Measurements from ENCODE around the gene TAOK2. TPM values are rescaled to one million over a fixed set of nuclear protein-coding genes. Genes with fewer than 3 reads are reported as not detected.
"Not testable (repeated sequence)": the region's sequence is repeated elsewhere in the genome, so short reads cannot be mapped to it uniquely, and the experiment has no call there.

Gene TAOK2
- total RNA-seq, 2 donors from 2014 or later = 29.6 to 52.7 TPM

GRCh38 chr16:30023586-30023985, 49.9 kb downstream of the TAOK2 start:
- Mint-ChIP-seq H3K36me3 (no peaks in the 10 kb centered on the region), H3K27ac (no peak overlapping the region), H3K9me3 (no peaks in the 10 kb centered on the region)
- ATAC-seq = no peak
- no peak for DNase-seq (ENCODE audit: low spot score in 2 of 2)

GRCh38 chr16:30024451-30024850, 50.8 kb downstream of the TAOK2 start:
- no peak for DNase-seq (ENCODE audit: low spot score in 2 of 2)
- no peaks in the 10 kb centered on the region for H3K36me3 Mint-ChIP-seq
- no peaks in the 10 kb centered on the region for H3K9me3 Mint-ChIP-seq
- ATAC-seq = no peak
- peak overlapping the region in 1 of 2 donors; percentile 80 for H3K27ac Mint-ChIP-seq

DNA sequence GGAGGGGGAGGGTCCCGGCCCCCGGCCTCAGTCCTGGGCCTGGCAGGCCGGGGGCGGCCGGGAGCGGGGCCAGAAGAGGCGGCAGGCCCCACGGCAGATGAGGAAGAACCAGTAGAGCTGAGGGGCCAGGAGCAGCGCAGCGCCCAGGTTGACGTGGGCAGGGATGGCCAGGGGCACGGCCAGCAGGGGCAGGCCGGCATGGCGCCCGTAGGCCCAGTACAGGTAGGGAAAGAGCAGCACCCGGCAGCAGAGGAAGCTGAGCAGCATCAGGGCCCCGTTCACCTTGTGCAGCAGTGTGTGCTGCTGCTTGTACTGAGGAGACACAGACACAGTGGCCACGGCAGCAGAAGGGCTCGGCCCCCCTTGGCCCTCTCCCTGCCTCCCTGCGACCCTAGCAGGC, 51.5 kb downstream of the TAOK2 start:
- Mint-ChIP-seq H3K27ac (no peak overlapping the region), H3K36me3 (no peaks in the 10 kb centered on the region), H3K9me3 (no peaks in the 10 kb centered on the region)
- DNase-seq (ENCODE audit: low spot score in 2 of 2) (no peak), ATAC-seq (no peak)

DNA sequence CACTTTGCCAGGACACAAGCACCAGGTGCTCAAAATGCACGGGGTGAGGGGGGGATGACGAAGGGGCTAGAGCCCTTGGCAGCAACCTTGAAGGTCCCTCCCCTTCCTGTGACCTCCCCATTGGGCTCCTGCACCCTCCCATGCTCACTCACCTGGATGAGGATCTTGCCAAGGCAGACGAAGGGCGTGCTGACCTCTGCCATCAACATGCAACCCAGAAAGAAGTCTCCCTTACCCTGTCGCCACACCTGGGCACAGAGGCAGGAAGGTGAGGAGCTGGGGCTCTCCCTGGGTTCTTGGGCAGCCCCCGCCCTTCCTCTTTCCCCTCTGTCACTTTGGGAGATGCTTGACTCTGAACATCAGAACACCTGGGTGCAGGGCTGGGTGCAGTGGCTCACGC, 51.9 kb downstream of the TAOK2 start:
- H3K9me3 Mint-ChIP-seq = no peaks in the 10 kb centered on the region
- no peaks in the 10 kb centered on the region for H3K36me3 Mint-ChIP-seq
- DNase-seq (ENCODE audit: low spot score in 2 of 2) (no peak), ATAC-seq (no peak)
- H3K27ac Mint-ChIP-seq = no peak overlapping the region

- Mint-ChIP-seq H3K36me3 (no peaks in the 10 kb centered on the region), H3K9me3 (no peaks in the 10 kb centered on the region), H3K27ac (no peak overlapping the region)
- DNase-seq (ENCODE audit: low spot score in 2 of 2) = no peak
- ATAC-seq = no peak
Measured at GRCh38 chr16:30026449-30026848, 52.8 kb downstream of the TAOK2 start.

DNA sequence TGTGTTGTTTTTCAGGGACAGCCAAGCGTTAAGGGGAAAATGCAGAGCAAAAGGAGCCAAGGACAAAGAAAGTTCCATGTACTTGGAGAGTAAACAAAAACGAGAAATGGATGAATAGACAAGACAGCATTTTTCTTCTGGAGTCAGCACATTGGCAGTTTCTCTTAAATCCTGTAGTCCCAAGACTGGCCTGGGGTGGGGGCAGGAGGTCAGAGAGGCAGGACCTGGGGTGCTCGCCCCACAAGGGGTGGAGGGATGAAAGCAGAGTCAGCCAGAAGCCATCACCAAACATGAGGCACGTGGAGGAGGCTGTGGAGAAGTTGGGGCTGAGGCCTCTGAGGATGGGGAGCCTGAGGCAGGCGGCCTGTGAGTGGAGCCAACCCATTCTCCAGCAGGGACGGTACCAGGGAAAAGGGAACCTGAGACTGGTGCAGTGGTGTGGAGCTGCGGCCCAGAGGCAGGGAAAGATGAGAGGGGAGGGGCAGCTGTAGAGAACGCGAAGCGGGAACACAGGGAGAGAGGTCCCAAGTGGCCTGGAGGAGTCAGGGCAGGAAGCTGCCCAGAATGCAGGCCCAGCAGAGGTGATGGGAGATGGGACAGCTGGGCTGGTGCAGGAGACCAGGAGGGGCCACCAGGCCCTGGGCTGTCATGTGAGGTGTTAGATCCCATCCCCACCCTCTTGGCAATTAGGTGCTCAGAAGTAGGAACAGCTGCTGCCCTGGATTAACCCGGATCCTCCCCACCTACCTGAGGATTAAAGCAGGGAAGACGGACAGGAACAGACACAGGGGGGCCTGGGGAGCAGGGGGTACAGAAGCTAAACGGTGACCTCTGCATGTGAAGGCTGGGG, 54.1 kb downstream of the TAOK2 start:
- DNase-seq (ENCODE audit: low spot score in 2 of 2) = no peak
- H3K9me3 Mint-ChIP-seq = no peaks in the 10 kb centered on the region

GRCh38 chr16:30028438-30029076, 54.9 kb downstream of the TAOK2 start:
- DNase-seq (ENCODE audit: low spot score in 2 of 2) = no peak
- Mint-ChIP-seq H3K36me3 (no peaks in the 10 kb centered on the region), H3K9me3 (no peaks in the 10 kb centered on the region), H3K27ac (no peak overlapping the region)
- ATAC-seq = no peak

More for the DNA sequence above, 54.1 kb downstream of the TAOK2 start:
- Mint-ChIP-seq H3K27ac (no peak overlapping the region), H3K36me3 (no peaks in the 10 kb centered on the region)
- ATAC-seq = no peak

DNA sequence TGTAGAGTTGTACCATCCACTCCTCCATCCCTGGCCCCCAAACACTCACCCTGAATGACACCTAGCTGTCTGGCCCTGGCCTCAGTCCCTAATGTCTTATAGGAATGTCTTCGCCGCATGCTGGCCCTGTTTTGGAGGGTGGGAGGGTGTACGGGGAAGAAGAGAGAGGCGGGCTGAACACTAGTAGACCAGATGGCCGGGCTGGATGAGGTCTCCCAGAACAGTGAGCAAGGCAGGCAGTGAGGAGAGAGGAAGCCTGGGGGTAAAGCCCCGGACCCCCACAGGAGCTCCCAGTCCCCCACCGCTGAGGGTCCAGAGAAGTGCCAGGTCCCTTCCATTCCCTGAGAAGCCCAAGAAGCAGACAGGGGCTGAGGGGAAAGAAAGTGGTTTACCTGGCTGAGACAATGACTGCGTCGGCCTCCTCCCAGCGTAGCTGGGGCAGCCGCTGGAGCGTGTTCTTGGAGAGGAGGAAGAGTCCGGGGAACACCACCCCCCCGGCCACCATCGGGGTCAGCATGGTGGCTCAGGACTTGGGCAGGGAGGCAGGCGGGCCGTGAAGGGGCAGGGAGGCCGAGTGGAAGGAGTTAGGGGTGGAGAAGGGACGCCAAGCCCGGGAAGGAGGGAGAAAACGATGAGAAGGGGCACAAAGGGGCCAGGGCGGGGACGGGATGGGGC, 56.5 kb downstream of the TAOK2 start:
- Mint-ChIP-seq H3K9me3 (no peaks in the 10 kb centered on the region), H3K27ac (no peak overlapping the region), H3K36me3 (no peaks in the 10 kb centered on the region)
- ATAC-seq (no peak), DNase-seq (ENCODE audit: low spot score in 2 of 2) (no peak)

DNA sequence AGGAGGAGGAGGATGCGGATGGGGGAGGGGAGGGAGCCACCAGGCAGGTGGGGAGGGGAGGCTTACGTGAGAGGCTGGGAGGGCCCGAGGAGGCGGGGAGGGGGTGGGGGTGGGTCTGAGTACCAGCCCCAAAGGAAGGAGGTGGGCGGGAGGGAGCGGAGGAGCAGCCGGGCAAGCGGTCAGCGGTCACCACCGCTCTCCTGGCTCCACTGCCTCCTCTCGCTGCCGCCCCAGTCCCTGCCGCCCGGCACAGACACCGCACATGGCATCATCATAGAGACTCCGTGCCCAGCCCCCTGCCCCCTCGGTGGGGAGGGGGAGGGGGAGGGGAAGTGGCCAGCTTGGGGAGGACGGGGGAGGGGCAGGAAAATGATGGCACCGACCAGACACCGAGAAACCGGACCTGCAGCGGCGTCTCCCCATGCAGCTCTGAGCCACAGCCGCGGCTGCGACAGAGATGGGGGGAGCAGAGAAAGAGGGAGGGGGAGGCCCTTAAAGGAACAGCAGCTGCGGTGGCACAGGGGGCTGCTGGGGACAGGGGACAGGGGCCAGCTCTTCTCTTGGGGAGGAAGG, 57.3 kb downstream of the TAOK2 start, which contains the start of gene TLCD3B:
Gene TLCD3B, minus strand, starts transcription at position 431 of the 573 bp plus-strand sequence. CDS start 744 bp downstream, outside the sequence.
- no peaks in the 10 kb centered on the region for H3K36me3 Mint-ChIP-seq
- ATAC-seq = no peak
- no peaks in the 10 kb centered on the region for H3K9me3 Mint-ChIP-seq
- no peak for DNase-seq (ENCODE audit: low spot score in 2 of 2)
- H3K27ac Mint-ChIP-seq = no peak within 1 kb of the TSS

GRCh38 chr16:30031477-30031918, 57.8 kb downstream of the TAOK2 start:
- Mint-ChIP-seq H3K36me3 (no peaks in the 10 kb centered on the region), H3K27ac (no peak overlapping the region), H3K9me3 (no peaks in the 10 kb centered on the region)
- DNase-seq (ENCODE audit: low spot score in 2 of 2) (no peak), ATAC-seq (no peak)

GRCh38 chr16:30032083-30032819, 58.6 kb downstream of the TAOK2 start:
- Mint-ChIP-seq H3K36me3 (no peaks in the 10 kb centered on the region), H3K9me3 (no peaks in the 10 kb centered on the region), H3K27ac (no peak overlapping the region)
- DNase-seq (ENCODE audit: low spot score in 2 of 2) (peak in 1 of 2 donors; percentile 71), ATAC-seq (peak; percentile 63 to 69)

- ATAC-seq (peak; percentile 39 to 50), DNase-seq (ENCODE audit: low spot score in 2 of 2) (no peak)
- no peak overlapping the region for H3K27ac Mint-ChIP-seq
- no peaks in the 10 kb centered on the region for H3K36me3 Mint-ChIP-seq
- no peaks in the 10 kb centered on the region for H3K9me3 Mint-ChIP-seq
Measured at GRCh38 chr16:30033270-30033669, 59.6 kb downstream of the TAOK2 start.

- DNase-seq (ENCODE audit: low spot score in 2 of 2) (no peak), ATAC-seq (no peak)
- Mint-ChIP-seq H3K36me3 (no peaks in the 10 kb centered on the region), H3K9me3 (no peaks in the 10 kb centered on the region), H3K27ac (no peak overlapping the region)
Measured at GRCh38 chr16:30040221-30040620, 66.6 kb downstream of the TAOK2 start.

- DNase-seq (ENCODE audit: low spot score in 2 of 2); H3K36me3 Mint-ChIP-seq; H3K27ac Mint-ChIP-seq; ATAC-seq; H3K9me3 Mint-ChIP-seq: not testable (repeated sequence)
Measured at GRCh38 chr16:30040690-30041089, 67.0 kb downstream of the TAOK2 start.

DNA sequence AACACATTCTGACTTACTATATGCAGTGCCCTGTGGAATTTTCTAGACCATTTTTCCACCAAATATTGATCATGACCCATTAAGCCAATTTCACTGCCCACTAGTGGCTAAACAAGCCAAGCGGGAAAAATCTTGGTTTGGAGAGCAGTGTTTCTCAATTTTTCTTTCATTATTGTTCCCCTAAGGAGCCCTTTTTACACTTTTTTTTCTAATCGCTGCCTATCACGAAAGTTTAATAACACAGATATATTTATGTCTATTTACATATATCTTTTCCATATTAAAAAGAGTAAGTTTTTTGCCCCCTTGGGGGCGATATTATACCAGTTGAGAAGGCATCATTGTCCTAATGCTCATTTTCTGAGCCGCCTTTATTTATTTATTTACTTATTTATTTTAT, 68.2 kb downstream of the TAOK2 start:
- H3K27ac Mint-ChIP-seq = no peak overlapping the region
- no peak for DNase-seq (ENCODE audit: low spot score in 2 of 2)
- no peak for ATAC-seq

More for the DNA sequence above, 68.2 kb downstream of the TAOK2 start:
- Mint-ChIP-seq H3K9me3 (no peaks in the 10 kb centered on the region), H3K36me3 (no peaks in the 10 kb centered on the region)
